PC-3 (cell line): ENCODE data around the gene COL4A3.

ENCODE experiments used
- CTCF ChIP-seq: fragments of 300-600 bp; sonication (generic); conservative IDR thresholded peaks from 2 replicates; pipeline ENCODE4 v1.5.1; 2017; ENCODE audit warnings: antibody characterized with exemption, low read depth, mild to moderate bottlenecking, low read length
- EZH2 ChIP-seq: fragments of 300-600 bp; sonication (generic); IDR thresholded peaks from one replicate; pipeline ENCODE4 v1.6.1; 2017; ENCODE audit warnings: antibody characterized with exemption, mild to moderate bottlenecking, low read length; ENCODE audit not compliant: unreplicated experiment
- EZH2phosphoT487 ChIP-seq: fragments of 300-600 bp; sonication (generic); IDR thresholded peaks from 2 replicates; pipeline ENCODE4 v1.6.1; 2018; ENCODE audit warnings: mild to moderate bottlenecking, antibody characterized with exemption, low read length, borderline replicate concordance

DNA sequence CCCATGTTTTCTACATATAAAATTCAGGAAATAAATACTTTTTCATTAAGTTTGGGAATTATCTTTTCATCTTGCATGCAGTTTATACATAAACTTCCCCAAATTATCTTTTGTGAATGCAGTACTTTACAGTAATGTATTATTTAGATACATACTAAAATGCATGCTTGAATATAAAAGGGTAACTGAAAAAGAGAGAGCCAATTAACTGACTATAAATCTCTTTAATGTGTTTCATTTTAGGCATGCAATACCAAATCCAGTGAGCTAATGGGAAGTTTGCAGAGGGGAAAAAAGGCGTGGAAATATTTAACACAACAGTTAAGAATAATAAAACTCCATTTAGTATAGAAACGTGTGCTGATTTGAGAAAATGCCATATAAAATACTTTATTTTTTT lies 39.6 kb upstream of the COL4A3 start:
- TF ChIP-seq CTCF, result no peak
- TF ChIP-seq EZH2, result no peak
- TF ChIP-seq EZH2phosphoT487, result no peak
